HepG2 (cell line): ENCODE measurements around the gene USP36. TPM values are rescaled to one million over a fixed set of nuclear protein-coding genes. Genes with fewer than 3 reads are reported as not detected.

Experiments used
- ATAC-seq: fragments of 200-7000 bp; cut with Tn5 transposase; 3 replicates; pipeline ENCODE4 v1.9.1; 2020; ENCODE audit warnings: mild to moderate bottlenecking, moderate library complexity
- BruUV-seq: library from RNA; stranded (reverse); fragments of 400-500 nt; replicated peaks from 2 replicates; lab custom pipeline; 2021; lab: Mats Ljungman, UMichigan
- CTCF ChIA-PET: fragments of 300-600 bp; formaldehyde crosslinking; extraction: SDS; loops from one replicate; lab custom pipeline; 2021; ENCODE audit warnings: low total read pairs, inconsistent platforms, low intra/inter-chr PET ratio; lab: Yijun Ruan, JAX
- POLR2A ChIA-PET: fragments of 350-600 bp; sonication (Branson Sonifier 250); formaldehyde crosslinking; loops from one replicate; lab custom pipeline; 2020; ENCODE audit warnings: antibody characterized with exemption, inconsistent platforms; lab: Yijun Ruan, JAX
- DNase-seq: peaks from one replicate; pipeline ENCODE4 v3.0.0-alpha.2; 2015; ENCODE audit warnings: low spot score
- FAIRE-seq: peaks from 3 replicates; lab custom pipeline; 2011; peaks lifted over from hg19 to GRCh38; lab: Jason Lieb, UNC
- H2AFZ ChIP-seq: one replicate; pipeline ENCODE4 v1.6.1; 2011; ENCODE audit warnings: low read length, inconsistent platforms
- H3K27ac ChIP-seq: fragments of 300-600 bp; 3 replicates; pipeline ENCODE4 v1.8.0; 2011; ENCODE audit warnings: mixed run types, mild to moderate bottlenecking, mixed read lengths, low read length, inconsistent platforms; ENCODE audit not compliant: insufficient read depth; ENCODE audit errors: extremely low read length
- H3K27me3 ChIP-seq, 2 experiments: fragments of 200-600 bp in 1 of 2; 2 replicates in 1 of 2; 3 replicates in 1 of 2; pipeline versions ENCODE4 v1.6.0 to v1.8.0; 2011; ENCODE audit warnings: low read length in 2 of 2, mild to moderate bottlenecking in 2 of 2, moderate library complexity in 2 of 2, inconsistent platforms in 1 of 2; ENCODE audit not compliant: insufficient read depth in 2 of 2, control insufficient read depth in 1 of 2
- H3K36me3 ChIP-seq, 2 experiments: fragments of 200-600 bp in 1 of 2; replicated peaks in 1 of 2; 2 replicates in 1 of 2; 3 replicates in 1 of 2; pipeline versions ENCODE4 v1.5.1 to v1.8.0; 2011; ENCODE audit warnings: low read length in 2 of 2, inconsistent platforms in 1 of 2; ENCODE audit not compliant: insufficient read depth in 2 of 2, control insufficient read depth in 1 of 2
- H3K4me1 ChIP-seq: 2 replicates; pipeline ENCODE4 v1.5.1; 2012; ENCODE audit warnings: low read length, inconsistent platforms; ENCODE audit not compliant: insufficient read depth
- H3K4me2 ChIP-seq: 2 replicates; pipeline ENCODE4 v1.6.0; 2011; ENCODE audit warnings: low read depth, low read length, inconsistent platforms
- H3K4me3 ChIP-seq, 3 experiments: fragments of 200-600 bp in 1 of 3; sonication (generic), shearing (Covaris generic) in 1 of 3; replicated peaks in 1 of 3; 2 replicates each; pipeline ENCODE4 v1.5.1; 2011 to 2016; ENCODE audit warnings: low read length in 3 of 3, inconsistent platforms in 2 of 3, low read depth in 2 of 3, mild to moderate bottlenecking in 2 of 3, control low read depth in 1 of 3, mixed read lengths in 1 of 3; ENCODE audit not compliant: insufficient read depth in 1 of 3
- H3K79me2 ChIP-seq: one replicate; pipeline ENCODE4 v1.6.1; 2011; ENCODE audit warnings: low read length, inconsistent platforms; ENCODE audit not compliant: insufficient read depth
- H3K9ac ChIP-seq: 2 replicates; pipeline ENCODE4 v1.6.0; 2011; ENCODE audit warnings: mild to moderate bottlenecking, low read depth, low read length, inconsistent platforms; ENCODE audit not compliant: insufficient read depth
- H3K9me3 ChIP-seq: 2 replicates; pipeline ENCODE4 v1.5.1; 2012; ENCODE audit warnings: mild to moderate bottlenecking, low read length
- H4K20me1 ChIP-seq: 2 replicates; pipeline ENCODE4 v1.6.0; 2011; ENCODE audit warnings: inconsistent platforms, mild to moderate bottlenecking, low read length, moderate library complexity; ENCODE audit not compliant: insufficient read depth
- BRD4 ChIP-seq: sonication (generic); formaldehyde crosslinking; IDR thresholded peaks from 2 replicates; pipeline ENCODE4 v1.4.0; 2020; ENCODE audit warnings: missing genetic modification reagents
- CEBPG ChIP-seq: IDR thresholded peaks from 2 replicates; pipeline ENCODE4 v1.6.1; 2016
- DDIT3 ChIP-seq: sonication (generic); formaldehyde crosslinking; IDR thresholded peaks from 2 replicates; pipeline ENCODE4 v1.4.0; 2020; ENCODE audit warnings: mild to moderate bottlenecking, missing genetic modification reagents
- FOXC1 ChIP-seq: sonication (generic); formaldehyde crosslinking; IDR thresholded peaks from 2 replicates; pipeline ENCODE4 v1.8.0; 2022; ENCODE audit warnings: mild to moderate bottlenecking, missing genetic modification reagents, borderline replicate concordance
- KLF16 ChIP-seq, 2 experiments: sonication (generic) in 1 of 2; formaldehyde crosslinking in 1 of 2; IDR thresholded peaks; 2 replicates each; pipeline versions ENCODE4 v1.6.1 to v1.8.0; 2016 to 2023; ENCODE audit warnings: missing genetic modification reagents in 2 of 2, missing compliant biosample characterization in 1 of 2
- MLX ChIP-seq: IDR thresholded peaks from 2 replicates; pipeline ENCODE4 v1.6.1; 2016
- NFKBIZ ChIP-seq: IDR thresholded peaks from 2 replicates; pipeline ENCODE4 v1.6.1; 2018; ENCODE audit warnings: missing genetic modification reagents, missing compliant biosample characterization
- NR2F6 ChIP-seq, 2 experiments: IDR thresholded peaks; 2 replicates each; pipeline ENCODE4 v1.6.1; 2016; ENCODE audit warnings: antibody characterized with exemption in 1 of 2, mild to moderate bottlenecking in 1 of 2
- PTBP1 ChIP-seq: fragments of 200-400 bp; formaldehyde crosslinking; IDR thresholded peaks from 2 replicates; pipeline ENCODE4 v1.6.1; 2018; ENCODE audit warnings: low read length, low read depth; ENCODE audit not compliant: poor library complexity, severe bottlenecking
- RBFOX2 ChIP-seq: fragments of 200-400 bp; formaldehyde crosslinking; IDR thresholded peaks from 2 replicates; pipeline ENCODE4 v1.6.1; 2017; ENCODE audit warnings: low read depth, mild to moderate bottlenecking, low read length
- SMAD9 ChIP-seq: sonication (generic); formaldehyde crosslinking; IDR thresholded peaks from 2 replicates; pipeline ENCODE4 v1.5.1; 2020; ENCODE audit warnings: mild to moderate bottlenecking, missing genetic modification reagents
- SRF ChIP-seq: IDR thresholded peaks from 2 replicates; pipeline ENCODE4 v1.6.1; 2011; ENCODE audit warnings: mild to moderate bottlenecking, low read depth, low read length, moderate library complexity
- ZNF343 ChIP-seq: sonication (generic); formaldehyde crosslinking; IDR thresholded peaks from 2 replicates; pipeline ENCODE4 v1.4.0; 2020; ENCODE audit warnings: mild to moderate bottlenecking, missing genetic modification reagents
- ZNF556 ChIP-seq: sonication (generic); formaldehyde crosslinking; IDR thresholded peaks from 2 replicates; pipeline ENCODE4 v1.4.0; 2020; ENCODE audit warnings: mild to moderate bottlenecking, missing genetic modification reagents, borderline replicate concordance
- ZSCAN29 ChIP-seq: sonication (generic); formaldehyde crosslinking; conservative IDR thresholded peaks from 2 replicates; pipeline ENCODE4 v1.4.0; 2020; ENCODE audit warnings: mild to moderate bottlenecking, missing genetic modification reagents
- WGBS: methylation state at CpG from one replicate; pipeline ENCODE4 v1.1.6; 2017; ENCODE audit warnings: low lambda C conversion rate; 5-methylcytosine and 5-hydroxymethylcytosine counted together
- in situ Hi-C: cut with HindIII; loops from 2 replicates; pipeline ENCODE4 v1.10.0; 2017; ENCODE audit warnings: low pct_unique_long_range_greater_than_20kb; ENCODE audit not compliant: extremely low pct_ligation_motif_present
- intact Hi-C: fragments of 100-400 bp; cut with micrococcal nuclease; formaldehyde crosslinking; loops from one replicate; pipeline ENCODE4 v1.10.0; 2022; ENCODE audit not compliant: unreplicated experiment
- polyA plus RNA-seq, 8 experiments: library from polyadenylated mRNA; depleted of rRNA in 3 of 8; stranded (reverse) in 7 of 8; unstranded in 1 of 8; fragments of >200 nt; fragmentation: Illumina TruSeq in 4 of 8; extraction: Trizol in 4 of 8; gene quantifications; 2 replicates each; pipeline versions ENCODE4 v1.2.1 to v1.2.3, GENCODE V29; 2011 to 2016; ENCODE audit warnings: low read depth in 4 of 8, missing spikeins in 1 of 8, mixed read lengths in 1 of 8; ENCODE audit not compliant: insufficient read depth in 1 of 8
- total RNA-seq, 5 experiments: library from RNA; depleted of rRNA; stranded (reverse); fragments of >200 nt; fragmentation: Illumina TruSeq; extraction: Trizol; gene quantifications; 2 replicates each; pipeline ENCODE4 v1.2.3, GENCODE V29; 2016; ENCODE audit warnings: low read depth in 1 of 5

USP36 gene
- total and polyA plus RNA-seq, 2 of the 13 experiments (the other 11 are each of a cell fraction or from before 2014, with no cell fraction given) = 29.6 to 45.9 TPM

DNA sequence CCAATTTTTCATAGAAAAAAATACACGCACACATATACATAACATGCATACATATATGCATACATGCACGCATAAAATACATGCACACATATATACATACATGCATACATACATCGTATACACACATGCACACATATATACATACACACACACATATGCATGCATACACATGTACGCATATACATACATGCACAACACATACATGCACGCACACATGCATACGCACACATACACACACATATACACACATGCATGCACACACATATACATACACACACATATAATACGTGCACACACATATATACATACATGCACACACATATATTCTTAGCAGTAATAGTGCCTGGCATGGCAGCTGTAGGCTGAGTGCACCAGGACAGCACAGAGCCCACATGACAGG, 24.9 kb downstream of the USP36 start (continued):
- TF ChIP-seq SMAD9 (CRISPR knock-in tag) (no peak), KLF16 (CRISPR knock-in tag; IDR thresholded peaks at IDR 0.05) (no peak)

- Histone ChIP-seq H3K27ac (no peak overlapping the region), H3K36me3 (peaks cover 51 to 97% of the 10 kb centered on the region in 2 experiments), H3K9ac (no peak overlapping the region), H3K4me3 (no peak overlapping the region), H3K4me1 (no peaks in the 10 kb centered on the region), H2AFZ (no peak overlapping the region), H3K9me3 (no peaks in the 10 kb centered on the region), H3K4me2 (no peak overlapping the region), H3K27me3 (no peaks in the 10 kb centered on the region), H3K79me2 (no peaks in the 10 kb centered on the region), H4K20me1 (no peaks in the 10 kb centered on the region)
- WGBS = 95% methylated on average over 8 of the region's 8 CpGs
- BruUV-seq = no TSS peak
- ChIA-PET CTCF (no interaction called here), POLR2A (no interaction called here)
- DNase-seq (no peak), FAIRE-seq (no peak), ATAC-seq (no peak)
- TF ChIP-seq RBFOX2 (no peak), MLX (CRISPR knock-in tag) (no peak), DDIT3 (no peak), SRF (no peak), CEBPG (CRISPR knock-in tag) (no peak), ZNF343 (CRISPR knock-in tag) (no peak), FOXC1 (no peak), ZSCAN29 (CRISPR knock-in tag) (no peak), ZNF556 (no peak), BRD4 (CRISPR knock-in tag) (no peak), NFKBIZ (no peak), PTBP1 (no peak), NR2F6 (IDR thresholded peaks at IDR 0.05) (no peak), NR2F6 (CRISPR knock-in tag; IDR thresholded peaks at IDR 0.05) (no peak)
- intact Hi-C loops = no loop called here
- in situ Hi-C loops = no loop called here
Measured at GRCh38 chr17:78812855-78813254, 27.8 kb downstream of the USP36 start.
